ENCODE measurements around the gene QTRT2. TPM values are rescaled to one million over a fixed set of nuclear protein-coding genes. Genes with fewer than 3 reads are reported as not detected.

QTRT2 gene
- total RNA-seq, 1 donor from 2014 or later = 21.4 TPM

- DNase-seq (ENCODE audit: low spot score) = no peak
Observed at GRCh38 chr3:114120211-114120610, 63.7 kb downstream of the QTRT2 start.

DNA sequence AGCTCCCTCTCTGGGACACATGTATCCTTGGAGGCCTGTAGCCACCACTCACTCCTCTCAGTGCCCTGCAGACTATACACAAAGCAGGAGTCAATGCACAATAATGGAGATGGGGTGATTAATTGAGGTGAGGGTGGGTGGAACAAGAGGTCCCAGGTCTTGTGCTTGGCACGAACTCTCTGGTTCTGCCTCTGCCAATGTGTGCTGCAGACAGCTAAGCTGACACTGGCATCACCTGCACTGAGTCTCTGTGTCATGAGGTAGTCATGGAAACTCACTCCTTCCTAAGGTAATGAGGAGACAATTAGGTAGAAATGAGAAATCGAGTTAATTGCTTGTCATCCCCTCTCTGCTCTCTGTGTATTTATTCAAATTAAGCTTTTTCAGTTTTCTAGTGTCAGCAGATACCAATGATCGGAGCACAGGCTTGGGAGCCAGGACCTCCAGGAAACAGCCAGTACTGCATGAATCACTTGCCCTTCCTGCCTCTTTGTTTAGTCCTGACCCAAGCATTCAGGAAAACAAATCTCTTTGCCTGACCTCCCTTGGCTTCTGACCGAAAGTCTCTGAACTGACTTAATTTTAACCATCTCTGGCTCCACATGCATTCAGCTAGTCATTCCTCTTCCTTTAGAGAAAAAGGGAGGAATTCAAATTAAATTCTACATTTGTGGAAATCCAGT lies 65.6 kb downstream of the QTRT2 start:
- no peak for DNase-seq (ENCODE audit: low spot score)

- DNase-seq (ENCODE audit: low spot score) = no peak
Observed at GRCh38 chr3:114126461-114126860, 69.9 kb downstream of the QTRT2 start.

DNA sequence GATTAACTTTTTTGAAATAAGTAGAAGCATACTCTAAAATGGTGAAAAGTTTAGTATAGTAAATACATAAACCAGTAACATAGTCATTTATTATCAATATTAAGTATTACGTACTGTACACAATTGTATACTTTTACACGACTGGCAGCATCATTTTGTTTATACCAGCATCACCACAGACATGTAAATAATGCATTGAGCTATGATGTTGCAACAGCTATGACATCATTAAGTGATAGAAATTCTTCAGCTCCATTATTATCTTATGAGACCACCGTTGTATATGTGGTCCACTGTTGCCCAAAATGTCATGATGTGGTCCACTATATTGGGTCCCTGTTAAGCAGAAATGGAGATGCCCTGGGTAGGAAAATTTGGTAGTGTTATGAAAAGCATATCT lies 71.0 kb downstream of the QTRT2 start:
- DNase-seq (ENCODE audit: low spot score) = no peak

DNA sequence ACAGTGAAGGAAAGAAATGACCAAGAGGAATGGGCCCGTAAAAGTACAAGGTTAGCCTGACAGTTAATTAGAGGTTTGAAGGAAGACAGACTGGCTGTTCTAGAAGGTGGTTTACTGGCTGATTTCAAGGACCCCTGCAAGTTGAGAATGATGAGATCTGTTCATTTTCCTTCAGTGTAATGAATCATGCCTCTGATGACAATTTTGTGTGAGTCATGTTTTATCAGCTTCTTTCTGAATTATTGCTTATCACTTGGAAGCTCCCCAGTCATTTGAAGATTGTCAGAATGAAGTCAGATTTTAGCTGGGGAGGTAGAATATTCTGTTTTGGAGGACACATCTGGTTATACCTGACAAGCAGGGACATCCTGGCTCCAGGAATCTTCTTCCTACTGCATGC lies 71.7 kb downstream of the QTRT2 start:
- no peak for DNase-seq (ENCODE audit: low spot score)

GRCh38 chr3:114128826-114129225 lies 72.3 kb downstream of the QTRT2 start:
- no peak for DNase-seq (ENCODE audit: low spot score)

- no peak for DNase-seq (ENCODE audit: low spot score)
Observed at GRCh38 chr3:114132500-114132899, 76.0 kb downstream of the QTRT2 start.

GRCh38 chr3:114133947-114134346 lies 77.4 kb downstream of the QTRT2 start:
- DNase-seq (ENCODE audit: low spot score) = no peak

Other genes with a start within 250 kb of the QTRT2 start
- 1.8 TPM for gene GRAMD1C, start 217.9 kb upstream of the QTRT2 start, total RNA-seq
- 3.7 TPM for gene ZDHHC23, start 108.7 kb upstream of the QTRT2 start, total RNA-seq
- gene CCDC191, start 211 bp upstream of the QTRT2 start, total RNA-seq = 1.3 TPM
- not detected for gene DRD3, start 122.3 kb downstream of the QTRT2 start, total RNA-seq
- gene ZNF80, start 180.8 kb downstream of the QTRT2 start, total RNA-seq = not detected
- 0.42 TPM for gene TIGIT, start 237.3 kb downstream of the QTRT2 start, total RNA-seq

All from mesenteric fat pad (tissue), 1 donor.